Panc1 (cell line): Measurements from ENCODE around the gene AIFM3. TPM values are rescaled to one million over a fixed set of nuclear protein-coding genes. Genes with fewer than 3 reads are reported as not detected.

ENCODE experiments used
- ATAC-seq: fragments of 200-7000 bp; cut with Tn5 transposase; 2 replicates; pipeline ENCODE4 v1.9.1; 2020; ENCODE audit warnings: mild to moderate bottlenecking, moderate library complexity
- BruUV-seq: library from RNA; stranded (reverse); fragments of 400-500 nt; replicated peaks from 2 replicates; lab custom pipeline; 2021; lab: Mats Ljungman, UMichigan
- CTCF ChIA-PET: fragments of 300-600 bp; sonication (Branson Sonifier 250); formaldehyde crosslinking; loops from one replicate; lab custom pipeline; 2022; ENCODE audit warnings: antibody characterized with exemption; lab: Charles Lee
- POLR2A ChIA-PET: fragments of 300-600 bp; sonication (Branson Sonifier 250); formaldehyde crosslinking; loops from one replicate; lab custom pipeline; 2022; ENCODE audit warnings: antibody characterized with exemption; lab: Charles Lee
- DNase-seq: peaks from one replicate; pipeline ENCODE4 v3.0.0-alpha.2; 2010; ENCODE audit warnings: low read depth, low spot score
- H3K27ac ChIP-seq: 2 replicates; pipeline ENCODE4 v1.5.1; 2011; ENCODE audit warnings: mild to moderate bottlenecking, low read length, inconsistent platforms
- H3K27me3 ChIP-seq: fragments of 200-500 bp; sonication (Bioruptor generic); 2 replicates; pipeline ENCODE4 v1.6.0; 2014; ENCODE audit warnings: low read length, inconsistent platforms; ENCODE audit not compliant: control insufficient read depth, insufficient read depth
- H3K36me3 ChIP-seq: fragments of 200-500 bp; sonication (Bioruptor generic); 2 replicates; pipeline ENCODE4 v1.5.1; 2014; ENCODE audit warnings: inconsistent platforms, mild to moderate bottlenecking, low read length, moderate library complexity; ENCODE audit not compliant: control insufficient read depth, insufficient read depth
- H3K4me1 ChIP-seq: 2 replicates; pipeline ENCODE4 v1.5.1; 2011; ENCODE audit warnings: inconsistent platforms, mild to moderate bottlenecking, low read length, moderate library complexity; ENCODE audit not compliant: control insufficient read depth, insufficient read depth
- H3K4me3 ChIP-seq, 2 experiments: 2 replicates each; pipeline ENCODE4 v1.5.1; 2011 to 2012; ENCODE audit warnings: low read depth in 2 of 2, low read length in 2 of 2, mild to moderate bottlenecking in 2 of 2, inconsistent platforms in 1 of 2, moderate library complexity in 1 of 2
- H3K9me3 ChIP-seq: fragments of 200-500 bp; sonication (Bioruptor generic); 2 replicates; pipeline ENCODE4 v1.5.1; 2014; ENCODE audit warnings: low read depth, mild to moderate bottlenecking, inconsistent platforms, low read length, moderate library complexity; ENCODE audit not compliant: control insufficient read depth, insufficient read depth
- CTCF ChIP-seq: fragments of 450-650 bp; IDR thresholded peaks from 2 replicates; pipeline ENCODE4 v1.5.1; 2017; ENCODE audit warnings: mild to moderate bottlenecking
- POLR2AphosphoS5 ChIP-seq: IDR thresholded peaks from 2 replicates; pipeline ENCODE4 v1.6.1; 2012; ENCODE audit warnings: mild to moderate bottlenecking, low read depth, low read length, moderate library complexity
- REST ChIP-seq, 2 experiments: IDR thresholded peaks; 2 replicates each; pipeline ENCODE4 v1.6.1; 2011 to 2012; ENCODE audit warnings: low read depth in 2 of 2, control low read depth in 1 of 2, low read length in 1 of 2, mild to moderate bottlenecking in 1 of 2, moderate library complexity in 1 of 2; ENCODE audit not compliant: insufficient read depth in 1 of 2
- TCF7L2 ChIP-seq: IDR thresholded peaks from 2 replicates; pipeline ENCODE4 v1.6.1; 2011; ENCODE audit warnings: mild to moderate bottlenecking, low read depth, low read length, inconsistent platforms
- in situ Hi-C: cut with HindIII; loops from 2 replicates; pipeline ENCODE4 v1.10.0; 2016; ENCODE audit warnings: low sequenced_read_pairs, low pct_unique_long_range_greater_than_20kb
- intact Hi-C: fragments of 100-400 bp; cut with micrococcal nuclease; formaldehyde crosslinking; loops from one replicate; pipeline ENCODE4 v1.10.0; 2022; ENCODE audit not compliant: unreplicated experiment
- total RNA-seq: library from RNA; stranded (reverse); gene quantifications from one replicate; pipeline ENCODE4 v1.2.1, GENCODE V29; 2021; ENCODE audit not compliant: unreplicated experiment

The AIFM3 gene
- total RNA-seq, 1 experiment from 2014 or later = 2.7 TPM

GRCh38 chr22:21029486-21030025 lies 62.5 kb downstream of the AIFM3 start:
- ATAC-seq = no peak
- CTCF ChIA-PET = no interaction called here
- no peaks in the 10 kb centered on the region for H3K9me3 ChIP-seq
- TF ChIP-seq CTCF = no peak
- H3K4me3 ChIP-seq = no peak overlapping the region
- no peaks in the 10 kb centered on the region for H3K36me3 ChIP-seq
- DNase-seq = no peak
- POLR2A ChIA-PET = no interaction called here
- in situ Hi-C loops (no loop called here), intact Hi-C loops (no loop called here)
- BruUV-seq = no TSS peak
- H3K27me3 ChIP-seq = no peaks in the 10 kb centered on the region
- no peak overlapping the region for H3K27ac ChIP-seq
- no peaks in the 10 kb centered on the region for H3K4me1 ChIP-seq

GRCh38 chr22:21030032-21030431 lies 63.0 kb downstream of the AIFM3 start:
- no peaks in the 10 kb centered on the region for H3K36me3 ChIP-seq
- H3K4me1 ChIP-seq = no peaks in the 10 kb centered on the region
- in situ Hi-C loops = no loop called here
- intact Hi-C loops = no loop called here
- no peaks in the 10 kb centered on the region for H3K9me3 ChIP-seq
- DNase-seq (no peak), ATAC-seq (no peak)
- POLR2A ChIA-PET = no interaction called here
- BruUV-seq = no TSS peak
- no peak overlapping the region for H3K4me3 ChIP-seq
- CTCF ChIA-PET = no interaction called here
- no peaks in the 10 kb centered on the region for H3K27me3 ChIP-seq
- H3K27ac ChIP-seq = no peak overlapping the region
- TF ChIP-seq REST (IDR thresholded peaks at IDR 0.05; ENCODE audit: insufficient read depth in 1 of 2, low read depth in 2 of 2, low read length in 1 of 2) (no peak), CTCF (no peak), TCF7L2 (no peak), POLR2AphosphoS5 (no peak)

Other genes with a start within 250 kb of the AIFM3 start
- 0.18 TPM for gene SERPIND1, start 193.1 kb upstream of the AIFM3 start, total RNA-seq
- gene PI4KA, start 108.4 kb upstream of the AIFM3 start, total RNA-seq = 54.3 TPM
- gene SNAP29, start 108.2 kb upstream of the AIFM3 start, total RNA-seq = 24.5 TPM
- gene CRKL, start 49.8 kb upstream of the AIFM3 start, total RNA-seq = 59.4 TPM
- 40.2 TPM for gene LZTR1, start 15.0 kb downstream of the AIFM3 start, total RNA-seq
- 23.5 TPM for gene THAP7, start 34.9 kb downstream of the AIFM3 start, total RNA-seq
- gene P2RX6, start 47.9 kb downstream of the AIFM3 start, total RNA-seq = 0.46 TPM
- not detected for gene SLC7A4, start 65.3 kb downstream of the AIFM3 start, total RNA-seq
- not detected for gene LRRC74B, start 78.7 kb downstream of the AIFM3 start, total RNA-seq